Measurements from ENCODE around the gene HBB.

DNA sequence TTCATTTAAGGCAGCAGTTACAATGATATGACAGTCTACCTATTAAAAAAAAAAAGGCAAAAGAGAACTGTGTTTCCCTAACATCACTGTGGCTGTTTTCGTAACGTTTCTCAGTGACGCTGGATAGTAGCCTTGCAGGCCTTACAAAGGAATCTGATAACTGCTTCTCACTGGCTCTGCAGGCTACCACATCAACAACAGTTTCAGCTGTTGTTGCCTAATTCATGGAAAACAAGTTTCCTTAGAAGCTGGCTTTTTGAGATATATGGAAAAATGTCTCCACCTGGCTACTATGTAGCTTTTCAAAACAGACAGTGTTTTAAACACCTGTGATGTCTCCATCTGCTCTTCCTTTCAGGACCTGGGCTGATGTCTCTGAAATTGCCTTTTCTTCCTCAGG is 30.1 kb downstream of the HBB start:
- TF ChIP-seq CTCF (tag by site-specific recombination; IDR thresholded peaks at IDR 0.05) (no peak), ZNF768 (tag by site-specific recombination; IDR thresholded peaks at IDR 0.05) (no peak), ZNF274 (IDR thresholded peaks at IDR 0.05; ENCODE audit: low read length) (no peak), ZNF274 (tag by site-specific recombination; IDR thresholded peaks at IDR 0.05; ENCODE audit: borderline replicate concordance) (no peak), ZNF777 (tag by site-specific recombination; IDR thresholded peaks at IDR 0.05; ENCODE audit: borderline replicate concordance) (no peak), ZNF423 (tag by site-specific recombination; IDR thresholded peaks at IDR 0.05) (no peak), KLF7 (tag by site-specific recombination; IDR thresholded peaks at IDR 0.05; ENCODE audit: borderline replicate concordance) (no peak), ZNF473 (tag by site-specific recombination; IDR thresholded peaks at IDR 0.05) (no peak), KLF9 (tag by site-specific recombination; IDR thresholded peaks at IDR 0.05; ENCODE audit: low read depth) (no peak), ZFP3 (tag by site-specific recombination; IDR thresholded peaks at IDR 0.05; ENCODE audit: low read depth) (no peak), ZNF133 (tag by site-specific recombination; IDR thresholded peaks at IDR 0.05) (no peak), ZNF266 (tag by site-specific recombination; IDR thresholded peaks at IDR 0.05; ENCODE audit: low read depth) (no peak), HOXC10 (CRISPR knock-in tag; IDR thresholded peaks at IDR 0.05) (no peak)
- TF ChIP-seq, protein P1, sequence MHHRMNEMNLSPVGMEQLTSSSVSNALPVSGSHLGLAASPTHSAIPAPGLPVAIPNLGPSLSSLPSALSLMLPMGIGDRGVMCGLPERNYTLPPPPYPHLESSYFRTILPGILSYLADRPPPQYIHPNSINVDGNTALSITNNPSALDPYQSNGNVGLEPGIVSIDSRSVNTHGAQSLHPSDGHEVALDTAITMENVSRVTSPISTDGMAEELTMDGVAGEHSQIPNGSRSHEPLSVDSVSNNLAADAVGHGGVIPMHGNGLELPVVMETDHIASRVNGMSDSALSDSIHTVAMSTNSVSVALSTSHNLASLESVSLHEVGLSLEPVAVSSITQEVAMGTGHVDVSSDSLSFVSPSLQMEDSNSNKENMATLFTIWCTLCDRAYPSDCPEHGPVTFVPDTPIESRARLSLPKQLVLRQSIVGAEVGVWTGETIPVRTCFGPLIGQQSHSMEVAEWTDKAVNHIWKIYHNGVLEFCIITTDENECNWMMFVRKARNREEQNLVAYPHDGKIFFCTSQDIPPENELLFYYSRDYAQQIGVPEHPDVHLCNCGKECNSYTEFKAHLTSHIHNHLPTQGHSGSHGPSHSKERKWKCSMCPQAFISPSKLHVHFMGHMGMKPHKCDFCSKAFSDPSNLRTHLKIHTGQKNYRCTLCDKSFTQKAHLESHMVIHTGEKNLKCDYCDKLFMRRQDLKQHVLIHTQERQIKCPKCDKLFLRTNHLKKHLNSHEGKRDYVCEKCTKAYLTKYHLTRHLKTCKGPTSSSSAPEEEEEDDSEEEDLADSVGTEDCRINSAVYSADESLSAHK (tag by site-specific recombination; IDR thresholded peaks at IDR 0.05): no peak
- TF ChIP-seq, protein P2, sequence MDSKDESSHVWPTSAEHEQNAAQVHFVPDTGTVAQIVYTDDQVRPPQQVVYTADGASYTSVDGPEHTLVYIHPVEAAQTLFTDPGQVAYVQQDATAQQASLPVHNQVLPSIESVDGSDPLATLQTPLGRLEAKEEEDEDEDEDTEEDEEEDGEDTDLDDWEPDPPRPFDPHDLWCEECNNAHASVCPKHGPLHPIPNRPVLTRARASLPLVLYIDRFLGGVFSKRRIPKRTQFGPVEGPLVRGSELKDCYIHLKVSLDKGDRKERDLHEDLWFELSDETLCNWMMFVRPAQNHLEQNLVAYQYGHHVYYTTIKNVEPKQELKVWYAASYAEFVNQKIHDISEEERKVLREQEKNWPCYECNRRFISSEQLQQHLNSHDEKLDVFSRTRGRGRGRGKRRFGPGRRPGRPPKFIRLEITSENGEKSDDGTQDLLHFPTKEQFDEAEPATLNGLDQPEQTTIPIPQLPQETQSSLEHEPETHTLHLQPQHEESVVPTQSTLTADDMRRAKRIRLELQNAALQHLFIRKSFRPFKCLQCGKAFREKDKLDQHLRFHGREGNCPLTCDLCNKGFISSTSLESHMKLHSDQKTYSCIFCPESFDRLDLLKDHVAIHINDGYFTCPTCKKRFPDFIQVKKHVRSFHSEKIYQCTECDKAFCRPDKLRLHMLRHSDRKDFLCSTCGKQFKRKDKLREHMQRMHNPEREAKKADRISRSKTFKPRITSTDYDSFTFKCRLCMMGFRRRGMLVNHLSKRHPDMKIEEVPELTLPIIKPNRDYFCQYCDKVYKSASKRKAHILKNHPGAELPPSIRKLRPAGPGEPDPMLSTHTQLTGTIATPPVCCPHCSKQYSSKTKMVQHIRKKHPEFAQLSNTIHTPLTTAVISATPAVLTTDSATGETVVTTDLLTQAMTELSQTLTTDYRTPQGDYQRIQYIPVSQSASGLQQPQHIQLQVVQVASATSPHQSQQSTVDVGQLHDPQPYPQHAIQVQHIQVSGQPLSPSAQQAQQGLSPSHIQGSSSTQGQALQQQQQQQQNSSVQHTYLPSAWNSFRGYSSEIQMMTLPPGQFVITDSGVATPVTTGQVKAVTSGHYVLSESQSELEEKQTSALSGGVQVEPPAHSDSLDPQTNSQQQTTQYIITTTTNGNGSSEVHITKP (tag by site-specific recombination; IDR thresholded peaks at IDR 0.05): no peak
